Stimulated activated CD8-positive, alpha-beta memory T cell treated with anti-CD3 and anti-CD28 coated beads, Interleukin-7, amount 100 ng/mL, for 1 hour (primary cell): ENCODE measurements around the gene SPOCD1.
"Not testable (repeated sequence)": the region's sequence is repeated elsewhere in the genome, so short reads cannot be mapped to it uniquely, and the experiment has no call there.

ENCODE experiments used
- DNase-seq, 2 donors: peaks; one replicate each; pipeline ENCODE4 v3.0.0-alpha.2; 2020; ENCODE audit warnings: low read depth in 2 of 2

Gene SPOCD1

GRCh38 chr1:31830065-31830464, 14.2 kb upstream of the SPOCD1 start:
- no peak for DNase-seq

GRCh38 chr1:31828926-31829690, 13.3 kb upstream of the SPOCD1 start:
- no peak for DNase-seq

GRCh38 chr1:31828341-31828740, 12.5 kb upstream of the SPOCD1 start:
- DNase-seq = no peak

- no peak for DNase-seq
These were observed 8.0 kb upstream of the SPOCD1 start for GRCh38 chr1:31823780-31824179.

- no peak for DNase-seq
These were observed 6.9 kb upstream of the SPOCD1 start for GRCh38 chr1:31822766-31823165.

GRCh38 chr1:31820196-31820595, 4.4 kb upstream of the SPOCD1 start:
- not testable (repeated sequence) for DNase-seq

GRCh38 chr1:31818206-31818605, 2.4 kb upstream of the SPOCD1 start:
- DNase-seq = no peak

GRCh38 chr1:31816947-31817346, 1.1 kb upstream of the SPOCD1 start:
- not testable (repeated sequence) for DNase-seq

GRCh38 chr1:31816501-31816900, 679 bp upstream of the SPOCD1 start:
- not testable (repeated sequence) for DNase-seq

GRCh38 chr1:31815307-31815645, 546 bp downstream of the SPOCD1 start:
- DNase-seq = no peak

GRCh38 chr1:31814631-31815306, 1.1 kb downstream of the SPOCD1 start:
- no peak for DNase-seq

- no peak for DNase-seq
These were observed 1.7 kb downstream of the SPOCD1 start for GRCh38 chr1:31814041-31814511.

GRCh38 chr1:31812158-31812829, 3.5 kb downstream of the SPOCD1 start:
- no peak for DNase-seq

- DNase-seq = no peak
These were observed 4.2 kb downstream of the SPOCD1 start for GRCh38 chr1:31811605-31812004.

- no peak for DNase-seq
These were observed 6.1 kb downstream of the SPOCD1 start for GRCh38 chr1:31809698-31810097.

- no peak for DNase-seq
These were observed 8.4 kb downstream of the SPOCD1 start for GRCh38 chr1:31807273-31808048.

GRCh38 chr1:31805318-31805717, 10.5 kb downstream of the SPOCD1 start:
- DNase-seq = no peak

- no peak for DNase-seq
These were observed 11.7 kb downstream of the SPOCD1 start for GRCh38 chr1:31804098-31804497.

GRCh38 chr1:31803610-31804009, 12.2 kb downstream of the SPOCD1 start:
- DNase-seq = no peak

- DNase-seq = no peak
These were observed 13.4 kb downstream of the SPOCD1 start for GRCh38 chr1:31802190-31803150.

- DNase-seq = no peak
These were observed 14.4 kb downstream of the SPOCD1 start for GRCh38 chr1:31801458-31801857.
